HG03039 (cell line): Measurements from ENCODE around the gene STAG1.
"Not testable (repeated sequence)": the region's sequence is repeated elsewhere in the genome, so short reads cannot be mapped to it uniquely, and the experiment has no call there.

Experiments used
- ATAC-seq: cut with Tn5 transposase; IDR thresholded peaks from one replicate; pipeline ENCODE4 v1.9.1; 2021; ENCODE audit warnings: mild to moderate bottlenecking, moderate library complexity; ENCODE audit not compliant: unreplicated experiment

Gene STAG1

GRCh38 chr3:136708333-136708985 is 43.7 kb downstream of the STAG1 start:
- ATAC-seq, result no peak

- ATAC-seq, result no peak
Observed at GRCh38 chr3:136703429-136703828, 48.7 kb downstream of the STAG1 start.

- no peak for ATAC-seq
Observed at GRCh38 chr3:136699271-136699828, 52.8 kb downstream of the STAG1 start.

- no peak for ATAC-seq
Observed at GRCh38 chr3:136698361-136698760, 53.8 kb downstream of the STAG1 start.

GRCh38 chr3:136696797-136697196 is 55.4 kb downstream of the STAG1 start:
- no peak for ATAC-seq

GRCh38 chr3:136694321-136694720 is 57.9 kb downstream of the STAG1 start:
- no peak for ATAC-seq

- no peak for ATAC-seq
Observed at GRCh38 chr3:136690599-136690998, 61.6 kb downstream of the STAG1 start.

- no peak for ATAC-seq
Observed at GRCh38 chr3:136685882-136686281, 66.3 kb downstream of the STAG1 start.

- no peak for ATAC-seq
Observed at GRCh38 chr3:136682740-136683312, 69.4 kb downstream of the STAG1 start.

GRCh38 chr3:136678981-136679380 is 73.2 kb downstream of the STAG1 start:
- no peak for ATAC-seq

GRCh38 chr3:136676009-136676408 is 76.2 kb downstream of the STAG1 start:
- ATAC-seq, result no peak

GRCh38 chr3:136675150-136675858 is 76.9 kb downstream of the STAG1 start:
- no peak for ATAC-seq

GRCh38 chr3:136672457-136672856 is 79.7 kb downstream of the STAG1 start:
- ATAC-seq, result no peak

GRCh38 chr3:136671921-136672320 is 80.3 kb downstream of the STAG1 start:
- no peak for ATAC-seq

GRCh38 chr3:136670166-136670565 is 82.0 kb downstream of the STAG1 start:
- no peak for ATAC-seq

GRCh38 chr3:136667081-136667480 is 85.1 kb downstream of the STAG1 start:
- no peak for ATAC-seq

- ATAC-seq, result not testable (repeated sequence)
Observed at GRCh38 chr3:136666301-136666700, 85.9 kb downstream of the STAG1 start.

- no peak for ATAC-seq
Observed at GRCh38 chr3:136664771-136665170, 87.4 kb downstream of the STAG1 start.

GRCh38 chr3:136661282-136661681 is 90.9 kb downstream of the STAG1 start:
- no peak for ATAC-seq

GRCh38 chr3:136658946-136659682 is 93.1 kb downstream of the STAG1 start:
- no peak for ATAC-seq

- ATAC-seq, result no peak
Observed at GRCh38 chr3:136657526-136657925, 94.7 kb downstream of the STAG1 start.
